Activated CD8-positive, alpha-beta memory T cell treated with anti-CD3 and anti-CD28 coated beads, Interleukin-2, amount 50 U/mL, for 48 hours (primary cell): ENCODE results near the gene ZNF581.

Experiments
- DNase-seq: peaks from one replicate; pipeline ENCODE4 v3.0.0-alpha.2; 2020

The ZNF581 gene

DNA sequence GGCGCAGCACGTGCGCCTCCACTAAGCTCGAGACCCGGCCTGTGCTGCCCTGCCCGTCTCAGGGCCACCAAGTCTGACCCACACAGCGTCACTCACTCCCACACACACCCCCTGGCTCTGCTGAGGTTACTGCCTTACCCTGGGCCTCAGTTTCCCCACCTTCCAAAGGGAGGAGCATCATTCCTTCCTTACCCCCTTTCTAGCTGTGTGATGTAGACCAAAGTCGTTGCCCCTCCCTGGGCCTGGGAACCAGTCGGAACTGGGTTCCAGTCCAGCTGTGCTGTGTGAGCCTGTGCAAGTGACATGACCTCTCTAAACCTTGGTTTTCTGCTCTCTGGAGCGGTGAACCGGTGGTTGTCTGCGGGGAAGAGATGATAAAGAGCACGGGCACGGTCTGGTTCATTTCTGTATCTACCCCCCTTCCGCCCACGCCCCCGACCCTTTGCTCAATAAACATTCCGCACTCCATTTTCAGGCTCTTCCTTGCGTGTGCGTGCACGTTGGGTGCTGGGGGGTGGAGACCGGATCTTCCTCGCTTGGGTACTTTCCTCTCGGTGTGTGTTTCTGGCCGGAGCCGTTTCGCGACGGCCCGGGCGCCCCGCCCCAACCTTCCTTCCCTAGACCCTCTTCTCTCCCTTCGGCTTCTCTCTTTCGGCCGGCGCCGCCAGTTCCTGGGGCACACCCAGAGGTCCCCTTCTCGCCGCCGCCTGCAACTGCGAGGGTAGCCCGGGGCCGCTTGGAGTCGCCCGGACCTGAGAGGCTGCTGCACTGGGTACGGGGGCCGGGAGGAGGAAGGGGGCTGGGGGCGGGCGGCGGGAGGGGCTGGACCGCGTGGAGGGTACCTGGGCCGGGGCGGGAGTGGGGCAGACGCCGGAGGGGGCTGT, at the start of gene ZNF581:
TSS of gene ZNF581 (plus strand) at position 647 of the 884 bp plus-strand sequence. CDS start 923 bp downstream, outside the sequence.
- DNase-seq: peak; percentile 91

GRCh38 chr19:55594996-55595545, 48.4 kb upstream of the ZNF581 start:
- no peak for DNase-seq

DNA sequence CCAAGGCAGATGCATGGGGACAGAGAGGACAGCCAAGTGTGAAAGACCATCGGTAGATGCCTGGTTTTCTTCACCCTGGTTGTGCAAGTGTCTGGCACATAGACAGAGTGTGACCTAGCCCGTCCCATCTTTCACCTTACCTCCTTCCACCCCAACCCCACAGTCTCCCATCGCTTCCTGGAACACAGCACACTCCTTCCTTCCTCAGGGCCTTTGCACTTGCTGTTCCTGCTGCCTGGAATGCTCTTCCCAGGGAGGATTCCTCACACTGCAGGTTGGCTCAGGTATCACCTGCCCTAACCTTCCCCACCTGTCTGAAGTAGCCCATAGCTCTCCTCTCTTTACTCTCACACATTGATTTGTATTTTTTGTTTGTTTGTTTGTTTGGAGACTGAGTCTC, 47.1 kb upstream of the ZNF581 start:
- no peak for DNase-seq

DNA sequence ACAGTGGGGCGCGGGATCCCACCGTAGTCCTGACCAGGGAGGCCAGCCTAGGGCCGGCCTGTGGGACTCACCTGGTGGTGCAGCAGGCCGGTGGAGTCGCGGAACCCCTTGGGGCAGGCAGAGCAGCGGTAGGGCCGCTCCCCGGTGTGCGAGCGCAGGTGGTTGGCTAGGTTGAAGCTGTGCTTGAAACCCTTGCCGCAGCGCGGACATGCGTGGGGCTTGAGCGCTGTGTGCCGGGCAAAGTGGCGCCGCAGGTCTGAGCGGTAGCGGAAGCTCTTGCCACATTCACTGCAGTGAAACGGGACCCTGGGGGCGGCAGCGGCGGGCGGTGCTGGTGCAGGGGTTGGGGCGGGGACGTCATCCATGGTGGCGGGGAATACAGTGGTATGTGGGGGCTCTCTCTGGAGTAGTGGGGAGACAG, 45.9 kb upstream of the ZNF581 start:
- DNase-seq: no peak

- no peak for DNase-seq
Measured at GRCh38 chr19:55598034-55598433, 45.4 kb upstream of the ZNF581 start.

- DNase-seq: peak; percentile 98
Measured at GRCh38 chr19:55598719-55599467, 44.6 kb upstream of the ZNF581 start.

GRCh38 chr19:55599468-55599841, 44.0 kb upstream of the ZNF581 start, which contains the start of gene FIZ1:
Gene FIZ1 (minus strand): TSS chr19:55599517. CDS start chr19:55597865, 1,652 bp downstream.
- peak; percentile 96 for DNase-seq

DNA sequence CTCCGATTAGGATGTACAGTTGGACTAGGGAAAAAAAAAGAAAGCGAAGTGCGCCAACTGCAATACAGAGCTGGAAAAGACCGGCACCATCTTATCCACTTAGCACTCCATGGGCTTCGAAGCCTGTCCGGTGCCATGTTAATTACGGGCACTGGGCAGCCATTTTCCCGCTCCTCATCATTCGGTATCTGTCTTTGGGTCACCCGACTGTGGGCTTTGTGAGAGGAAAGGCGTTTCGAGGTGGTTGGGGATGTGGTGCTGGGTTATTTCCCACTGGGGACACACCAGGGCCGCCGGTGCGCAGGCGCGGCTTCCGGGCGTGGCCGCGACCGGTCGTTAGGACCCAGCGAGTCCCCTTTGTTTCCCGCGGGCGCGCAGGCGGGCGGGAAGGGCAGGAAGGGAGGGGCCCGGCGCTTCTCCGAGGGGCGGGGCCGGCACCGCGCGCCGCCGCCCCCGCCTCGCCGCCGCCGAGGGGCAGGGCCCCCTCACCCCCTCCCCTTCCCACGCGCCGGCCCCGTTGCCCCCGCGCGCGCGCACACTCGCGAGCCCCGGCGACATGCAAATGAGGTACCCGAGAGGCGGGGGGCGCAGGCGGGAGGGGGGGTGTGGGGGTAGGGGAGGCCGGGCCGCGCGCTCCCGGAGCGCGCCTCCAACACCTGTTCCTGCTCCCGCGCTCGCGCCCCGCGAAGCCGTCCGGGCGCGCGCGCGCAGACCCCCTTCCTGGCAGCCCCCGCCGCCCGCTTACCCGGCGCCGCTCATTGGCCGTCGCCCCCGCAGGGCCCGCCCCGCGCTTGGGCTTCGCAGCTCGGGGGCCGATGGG, 43.4 kb upstream of the ZNF581 start, which contains the start of gene ZNF524:
TSS of gene ZNF524 (plus strand) at position 447 of the 820 bp plus-strand sequence. CDS start 1,825 bp downstream, outside the sequence.
- peak; percentile 90 for DNase-seq

- no peak for DNase-seq
Measured at GRCh38 chr19:55600662-55601028, 42.8 kb upstream of the ZNF581 start.

DNA sequence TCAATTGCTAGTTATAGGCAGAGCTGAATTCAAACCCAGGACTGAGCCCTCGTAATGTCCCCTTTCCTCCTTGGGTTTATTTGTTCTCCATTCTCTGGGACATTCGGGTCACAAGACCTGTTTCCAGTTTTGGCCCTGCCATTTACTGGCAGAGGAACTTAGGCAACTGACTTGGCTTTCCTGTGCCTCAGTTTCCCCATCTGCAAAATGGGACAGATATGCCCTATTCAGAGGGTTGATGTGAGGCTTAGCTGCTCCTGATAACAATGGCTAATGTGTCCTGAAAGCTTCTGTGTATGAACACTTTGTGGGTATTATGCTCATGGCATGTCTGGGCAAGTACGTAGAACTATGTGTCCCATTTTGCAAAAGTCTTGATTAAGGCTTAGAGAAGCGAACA, 42.4 kb upstream of the ZNF581 start:
- no peak for DNase-seq

DNA sequence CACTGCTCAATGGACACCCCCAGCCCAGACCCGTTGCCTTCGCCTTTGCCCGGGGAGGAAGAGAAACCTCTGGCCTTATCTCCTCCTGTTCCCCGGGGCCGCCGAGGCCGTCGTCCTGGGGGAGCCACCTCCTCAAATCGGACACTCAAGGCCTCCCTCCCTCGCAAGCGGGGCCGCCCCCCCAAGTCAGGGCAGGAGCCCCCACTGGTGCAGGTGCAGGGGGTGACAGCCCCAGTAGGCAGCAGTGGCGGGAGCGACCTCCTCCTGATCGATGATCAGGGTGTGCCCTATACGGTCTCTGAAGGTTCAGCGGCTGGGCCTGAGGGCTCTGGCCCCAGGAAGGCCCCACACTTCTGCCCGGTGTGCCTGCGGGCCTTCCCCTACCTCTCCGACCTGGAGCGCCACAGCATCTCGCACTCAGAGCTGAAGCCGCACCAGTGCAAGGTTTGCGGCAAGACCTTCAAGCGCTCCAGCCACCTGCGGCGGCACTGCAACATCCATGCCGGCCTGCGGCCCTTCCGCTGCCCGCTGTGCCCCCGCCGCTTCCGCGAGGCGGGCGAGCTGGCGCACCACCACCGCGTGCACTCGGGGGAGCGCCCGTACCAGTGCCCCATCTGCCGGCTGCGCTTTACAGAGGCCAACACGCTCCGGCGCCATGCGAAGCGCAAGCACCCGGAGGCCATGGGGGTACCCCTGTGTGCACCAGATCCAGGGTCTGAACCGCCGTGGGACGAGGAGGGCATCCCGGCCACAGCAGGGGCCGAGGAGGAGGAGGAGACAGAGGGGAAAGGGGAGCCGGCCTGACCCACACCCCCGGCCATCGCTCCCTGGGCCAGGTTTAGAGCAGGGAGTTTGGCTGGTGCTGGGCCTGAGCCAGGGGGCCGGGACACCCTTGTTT, 41.1 kb upstream of the ZNF581 start:
- no peak for DNase-seq

DNA sequence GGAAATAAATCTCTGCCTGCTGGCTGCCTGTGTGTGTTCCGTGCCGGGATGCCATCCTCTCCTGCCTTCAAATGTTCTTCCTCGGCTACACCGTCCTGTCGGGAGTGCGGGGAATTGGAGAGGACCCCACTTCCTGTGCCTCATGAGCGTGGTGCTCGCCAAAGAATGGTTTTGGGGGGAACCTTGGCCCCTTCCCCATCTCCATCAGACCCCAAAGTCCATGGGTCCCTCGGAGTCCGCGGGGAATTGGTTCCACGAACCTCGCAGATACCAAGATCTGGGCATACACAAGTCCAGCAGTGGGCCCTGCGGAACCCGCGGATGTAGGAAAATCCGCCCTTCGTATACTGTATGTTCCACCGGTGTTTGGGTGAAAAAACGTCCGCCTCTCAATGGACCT, 40.3 kb upstream of the ZNF581 start:
- DNase-seq: no peak

- DNase-seq: no peak
Measured at GRCh38 chr19:55603581-55604292, 39.7 kb upstream of the ZNF581 start.

- peak; percentile 99 for DNase-seq
Measured at GRCh38 chr19:55605207-55605636, 38.2 kb upstream of the ZNF581 start.

- DNase-seq: peak; percentile 80
Measured at GRCh38 chr19:55605637-55606470, 37.6 kb upstream of the ZNF581 start, which contains the start of gene ZNF865. Gene ZNF865 (plus strand): TSS chr19:55605647. CDS start chr19:55613619, 7,972 bp downstream.

GRCh38 chr19:55606471-55606787, 37.0 kb upstream of the ZNF581 start:
- no peak for DNase-seq

DNA sequence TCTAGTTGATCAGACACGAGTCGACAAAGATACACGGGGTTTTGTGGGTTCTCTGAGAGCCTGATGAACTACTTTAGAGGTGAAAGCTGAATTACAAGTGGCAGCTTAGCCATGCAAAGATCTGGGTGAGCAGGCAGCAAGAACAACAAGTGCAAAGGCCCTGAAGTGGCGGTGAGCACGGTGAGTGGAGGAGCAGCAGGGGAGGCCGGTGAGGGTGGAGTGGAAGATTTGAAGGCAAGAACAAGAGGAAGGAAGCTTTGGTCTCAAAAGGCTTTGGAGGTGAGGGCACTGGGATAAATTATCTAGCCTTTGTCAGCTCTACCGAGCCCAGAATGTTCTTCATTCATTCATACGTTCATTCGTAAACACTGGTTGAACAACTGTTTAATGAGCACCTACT, 36.6 kb upstream of the ZNF581 start:
- no peak for DNase-seq

- no peak for DNase-seq
Measured at GRCh38 chr19:55609326-55609725, 34.1 kb upstream of the ZNF581 start.

- DNase-seq: no peak
Measured at GRCh38 chr19:55611300-55611982, 32.0 kb upstream of the ZNF581 start.
